Rectal smooth muscle tissue (tissue), 1 donor: ENCODE data around the gene CHRNA1.

Experiments
- H3K27ac ChIP-seq: one replicate; pipeline ENCODE4 v1.7.0; 2013; ENCODE audit warnings: low read depth, low read length, inconsistent platforms
- H3K27me3 ChIP-seq: one replicate; pipeline ENCODE4 v1.7.0; 2013; ENCODE audit warnings: low read length; ENCODE audit not compliant: control insufficient read depth, insufficient read depth
- H3K36me3 ChIP-seq: one replicate; pipeline ENCODE4 v1.7.0; 2013; ENCODE audit warnings: low read length; ENCODE audit not compliant: control insufficient read depth, insufficient read depth
- H3K4me1 ChIP-seq: one replicate; pipeline ENCODE4 v1.7.0; 2013; ENCODE audit warnings: low read length; ENCODE audit not compliant: control insufficient read depth, insufficient read depth
- H3K4me3 ChIP-seq: one replicate; pipeline ENCODE4 v1.7.0; 2013; ENCODE audit warnings: low read length
- H3K9ac ChIP-seq: one replicate; pipeline ENCODE4 v1.7.0; 2013; ENCODE audit warnings: low read length

The CHRNA1 gene

GRCh38 chr2:174699993-174700766, 64.1 kb downstream of the CHRNA1 start:
- Histone ChIP-seq H3K36me3 (no peaks in the 10 kb centered on the region), H3K4me3 (no peak overlapping the region), H3K27me3 (no peaks in the 10 kb centered on the region), H3K4me1 (no peaks in the 10 kb centered on the region), H3K9ac (no peak overlapping the region), H3K27ac (no peak overlapping the region)
